OCI-LY7 (cell line): Measurements from ENCODE around the gene PCYT1A.

Experiments used
- EZH2phosphoT487 ChIP-seq: fragments of 200-600 bp; sonication (generic); IDR thresholded peaks from 2 replicates; pipeline ENCODE4 v1.6.1; 2018; ENCODE audit warnings: low read depth, borderline replicate concordance, mild to moderate bottlenecking, mixed run types, antibody characterized with exemption, low read length, moderate library complexity, mixed read lengths
- TF ChIP-seq, protein P1 (sequence below): fragments of 200-600 bp; sonication (generic); conservative IDR thresholded peaks from 2 replicates; pipeline ENCODE4 v1.5.1; 2014; ENCODE audit warnings: mild to moderate bottlenecking, antibody characterized with exemption, low read length, moderate library complexity, mixed read lengths

DNA sequence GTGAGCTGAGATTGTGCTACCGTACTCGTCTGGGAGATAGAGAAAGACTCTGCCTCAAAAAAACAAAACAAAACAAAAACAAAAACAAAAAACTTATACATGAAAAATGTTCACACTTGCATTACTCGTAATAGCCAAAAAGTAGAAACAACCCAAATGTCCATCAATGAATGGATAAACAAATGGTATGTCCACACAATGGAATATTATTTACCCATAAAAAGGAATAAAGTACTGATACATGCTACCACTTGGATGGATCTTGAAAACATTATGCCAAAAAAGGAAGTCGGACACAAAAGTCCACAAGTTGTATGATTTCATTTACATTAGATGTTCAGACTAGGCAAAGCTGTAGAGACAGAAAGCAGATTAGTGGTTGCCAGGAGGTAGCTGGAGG lies 26.7 kb downstream of the PCYT1A start:
- TF ChIP-seq EZH2phosphoT487: no peak
- TF ChIP-seq, protein P1, sequence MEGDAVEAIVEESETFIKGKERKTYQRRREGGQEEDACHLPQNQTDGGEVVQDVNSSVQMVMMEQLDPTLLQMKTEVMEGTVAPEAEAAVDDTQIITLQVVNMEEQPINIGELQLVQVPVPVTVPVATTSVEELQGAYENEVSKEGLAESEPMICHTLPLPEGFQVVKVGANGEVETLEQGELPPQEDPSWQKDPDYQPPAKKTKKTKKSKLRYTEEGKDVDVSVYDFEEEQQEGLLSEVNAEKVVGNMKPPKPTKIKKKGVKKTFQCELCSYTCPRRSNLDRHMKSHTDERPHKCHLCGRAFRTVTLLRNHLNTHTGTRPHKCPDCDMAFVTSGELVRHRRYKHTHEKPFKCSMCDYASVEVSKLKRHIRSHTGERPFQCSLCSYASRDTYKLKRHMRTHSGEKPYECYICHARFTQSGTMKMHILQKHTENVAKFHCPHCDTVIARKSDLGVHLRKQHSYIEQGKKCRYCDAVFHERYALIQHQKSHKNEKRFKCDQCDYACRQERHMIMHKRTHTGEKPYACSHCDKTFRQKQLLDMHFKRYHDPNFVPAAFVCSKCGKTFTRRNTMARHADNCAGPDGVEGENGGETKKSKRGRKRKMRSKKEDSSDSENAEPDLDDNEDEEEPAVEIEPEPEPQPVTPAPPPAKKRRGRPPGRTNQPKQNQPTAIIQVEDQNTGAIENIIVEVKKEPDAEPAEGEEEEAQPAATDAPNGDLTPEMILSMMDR: no peak
